D721Med (cell line): Measurements from ENCODE around the gene TMEM154.
A peak's percentile ranks its signal among the peaks of the same experiment; 100 is the strongest.

Experiments used
- DNase-seq: peaks from one replicate; pipeline ENCODE4 v3.0.0; 2011; ENCODE audit warnings: low spot score; ENCODE audit not compliant: insufficient read length
- FAIRE-seq: peaks from 2 replicates; lab custom pipeline; 2011; peaks lifted over from hg19 to GRCh38; lab: Jason Lieb, UNC
- TF ChIP-seq, protein P1 (sequence below): IDR thresholded peaks from 2 replicates; pipeline ENCODE4 v1.5.1; 2012; ENCODE audit warnings: mild to moderate bottlenecking, control low read depth; ENCODE audit not compliant: insufficient read depth; ENCODE audit errors: missing control alignments

Gene TMEM154

DNA sequence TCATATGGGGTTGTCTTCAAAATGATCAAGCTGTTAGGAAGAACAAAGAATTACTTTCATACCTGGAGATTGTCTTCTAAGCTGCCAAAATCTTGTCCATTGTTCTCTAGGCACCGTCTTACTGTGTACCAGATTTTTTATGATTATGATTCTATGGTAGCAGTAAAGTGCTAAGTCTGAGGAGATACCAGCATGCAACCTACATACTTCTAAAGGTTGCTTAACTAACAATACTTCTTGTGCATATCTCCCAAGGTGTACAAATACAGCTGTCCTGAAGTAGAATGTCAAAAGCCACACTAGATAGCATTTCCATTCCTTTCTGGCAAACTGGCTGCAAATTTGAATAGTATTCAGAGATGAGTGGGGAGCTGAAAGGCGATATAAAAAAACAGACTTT lies 81.3 kb downstream of the TMEM154 start:
- no peak for DNase-seq
- no peak for FAIRE-seq
- TF ChIP-seq, protein P1, sequence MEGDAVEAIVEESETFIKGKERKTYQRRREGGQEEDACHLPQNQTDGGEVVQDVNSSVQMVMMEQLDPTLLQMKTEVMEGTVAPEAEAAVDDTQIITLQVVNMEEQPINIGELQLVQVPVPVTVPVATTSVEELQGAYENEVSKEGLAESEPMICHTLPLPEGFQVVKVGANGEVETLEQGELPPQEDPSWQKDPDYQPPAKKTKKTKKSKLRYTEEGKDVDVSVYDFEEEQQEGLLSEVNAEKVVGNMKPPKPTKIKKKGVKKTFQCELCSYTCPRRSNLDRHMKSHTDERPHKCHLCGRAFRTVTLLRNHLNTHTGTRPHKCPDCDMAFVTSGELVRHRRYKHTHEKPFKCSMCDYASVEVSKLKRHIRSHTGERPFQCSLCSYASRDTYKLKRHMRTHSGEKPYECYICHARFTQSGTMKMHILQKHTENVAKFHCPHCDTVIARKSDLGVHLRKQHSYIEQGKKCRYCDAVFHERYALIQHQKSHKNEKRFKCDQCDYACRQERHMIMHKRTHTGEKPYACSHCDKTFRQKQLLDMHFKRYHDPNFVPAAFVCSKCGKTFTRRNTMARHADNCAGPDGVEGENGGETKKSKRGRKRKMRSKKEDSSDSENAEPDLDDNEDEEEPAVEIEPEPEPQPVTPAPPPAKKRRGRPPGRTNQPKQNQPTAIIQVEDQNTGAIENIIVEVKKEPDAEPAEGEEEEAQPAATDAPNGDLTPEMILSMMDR = no peak

DNA sequence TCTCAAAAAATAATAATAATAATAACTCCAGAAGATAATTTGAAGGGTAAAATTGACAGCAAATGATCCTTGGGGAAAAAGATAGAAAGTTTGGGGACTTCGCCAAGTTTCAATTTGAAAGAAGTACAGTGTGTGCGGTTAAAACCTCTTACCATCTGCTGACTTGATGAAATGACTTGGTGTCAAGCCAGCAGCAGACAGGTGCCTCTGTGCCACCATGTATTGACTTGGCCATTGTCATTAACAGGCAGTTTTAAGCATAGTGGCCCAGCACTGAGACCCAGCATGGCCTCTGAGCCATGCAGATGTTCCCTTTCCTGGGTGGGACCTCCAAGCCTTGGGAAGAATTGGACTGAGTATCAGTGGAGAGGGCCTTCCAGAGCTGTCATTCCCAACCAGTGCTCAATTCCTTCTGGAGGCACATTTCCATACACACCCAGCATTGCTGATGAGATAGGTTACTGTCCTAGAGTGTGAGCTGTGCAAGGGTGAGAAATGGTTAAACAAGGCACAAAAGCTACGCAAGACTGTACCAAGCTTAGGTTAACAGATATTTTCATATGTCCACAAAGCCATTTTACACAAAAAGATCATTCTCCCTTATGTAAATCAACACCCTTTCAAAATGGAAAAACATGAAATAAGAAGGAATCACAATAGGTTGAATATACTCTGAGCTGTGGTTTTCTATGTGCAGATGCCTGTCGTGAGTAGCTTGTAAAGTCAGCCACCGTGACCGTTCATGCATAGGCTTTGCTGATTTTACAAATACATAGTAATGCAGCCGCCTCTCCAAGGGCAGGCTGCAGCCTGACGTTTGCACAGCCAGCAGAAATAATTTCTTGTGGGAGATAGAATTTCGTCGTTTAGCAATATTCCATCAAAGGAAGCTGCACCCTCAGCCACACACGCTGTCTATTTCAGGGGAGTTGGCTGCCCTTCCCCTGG lies 84.5 kb downstream of the TMEM154 start:
- FAIRE-seq (peak; percentile 56), DNase-seq (no peak)
- TF ChIP-seq, protein P1 = no peak

DNA sequence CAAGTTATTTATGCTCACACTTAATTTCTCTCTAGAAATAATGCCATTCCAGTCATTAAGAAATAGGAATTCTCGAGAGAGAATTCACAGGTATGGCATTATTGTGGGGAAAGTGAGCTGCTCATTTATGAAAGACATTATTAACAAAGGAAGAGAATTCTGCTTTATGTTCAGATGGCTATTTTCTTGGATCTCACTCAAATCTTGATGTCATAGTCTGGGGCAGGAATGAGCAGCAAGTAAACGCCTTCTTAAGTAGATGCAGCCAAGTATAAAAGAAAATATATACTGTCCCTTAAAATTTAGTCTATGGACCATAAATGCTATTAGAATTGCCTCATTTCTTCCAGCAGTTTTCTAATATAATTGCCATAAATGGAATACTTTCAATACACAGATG lies 85.7 kb downstream of the TMEM154 start:
- DNase-seq = no peak
- TF ChIP-seq, protein P1 = no peak
- no peak for FAIRE-seq

DNA sequence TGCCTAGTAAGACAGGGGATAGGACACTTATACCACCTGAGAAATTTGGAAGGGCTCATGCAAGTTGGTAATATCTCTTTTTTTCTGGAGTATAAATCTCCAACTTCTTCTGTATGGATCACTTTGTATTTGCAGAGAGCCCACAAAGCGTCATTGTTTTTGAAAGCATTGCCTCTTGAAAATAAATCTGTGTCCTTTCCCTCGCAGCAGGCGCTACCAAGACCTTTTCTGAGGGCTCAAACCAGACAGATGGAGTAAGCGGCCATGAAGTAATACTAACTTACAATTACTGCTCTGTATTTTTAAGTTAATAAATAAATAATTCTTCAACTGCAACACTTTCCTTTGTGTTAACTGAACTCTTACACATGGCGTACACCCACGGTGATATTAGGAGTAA lies 87.9 kb downstream of the TMEM154 start:
- no peak for FAIRE-seq
- no peak for DNase-seq
- TF ChIP-seq, protein P1 = no peak

DNA sequence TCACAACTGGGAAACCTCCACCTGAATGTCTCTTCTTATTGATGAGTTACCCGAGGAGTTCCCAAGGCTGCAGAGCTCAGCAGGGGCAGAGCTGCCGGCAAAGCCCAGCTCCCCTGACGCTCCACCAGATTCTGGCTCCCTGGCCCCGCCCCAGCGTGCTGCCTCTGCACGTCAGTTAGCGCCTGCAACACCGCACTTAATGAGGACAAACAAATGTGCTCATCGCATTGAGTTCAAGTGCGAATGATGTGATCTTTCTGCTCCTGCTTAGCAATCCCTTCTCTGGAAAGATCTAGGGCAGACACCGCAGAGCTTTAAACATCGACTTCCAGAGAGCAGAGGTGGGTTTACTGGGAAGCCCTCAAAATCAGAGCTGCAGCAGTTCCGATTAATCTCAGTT lies 88.4 kb downstream of the TMEM154 start:
- FAIRE-seq (no peak), DNase-seq (no peak)
- TF ChIP-seq, protein P1 = no peak

DNA sequence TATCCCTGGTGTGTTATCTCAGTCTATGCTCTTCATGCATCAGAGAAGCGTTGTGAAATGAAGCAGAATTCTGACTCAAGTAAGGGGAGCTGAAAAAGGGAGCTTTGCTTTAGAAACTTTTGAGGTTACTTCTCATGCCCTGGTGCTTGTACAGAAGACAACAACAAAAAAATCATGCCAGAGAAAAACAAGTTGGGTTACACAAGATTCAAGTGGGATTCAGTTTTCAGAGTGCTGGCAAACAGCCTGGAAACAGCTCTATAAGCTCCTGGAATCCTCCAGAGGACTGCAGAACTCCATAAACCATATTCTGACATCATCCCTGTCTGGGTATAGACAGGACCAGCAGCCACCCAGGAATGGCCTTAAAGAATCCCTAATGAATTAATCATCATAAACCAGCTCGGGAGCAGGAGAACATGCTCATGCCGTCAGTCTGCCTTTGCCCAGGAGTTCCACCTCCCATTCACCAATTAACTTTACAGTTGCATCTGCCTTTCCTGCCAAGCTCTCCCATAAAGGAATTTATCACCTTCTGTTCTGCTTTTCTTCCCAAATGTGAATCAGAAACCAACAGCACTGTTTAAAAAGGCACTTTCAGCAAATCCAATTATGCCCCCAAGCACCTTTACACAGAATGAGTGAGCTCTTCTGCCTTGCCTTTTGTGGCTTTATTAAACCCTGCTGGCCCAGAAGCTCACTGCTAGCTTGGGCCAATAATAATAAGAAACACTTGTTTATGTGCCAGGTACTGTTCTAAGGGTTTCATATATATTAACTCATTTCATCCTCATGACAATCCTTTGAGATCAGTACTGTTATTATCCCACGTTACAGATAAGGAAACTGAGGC lies 89.4 kb downstream of the TMEM154 start:
- TF ChIP-seq, protein P1 = no peak
- DNase-seq (no peak), FAIRE-seq (no peak)

DNA sequence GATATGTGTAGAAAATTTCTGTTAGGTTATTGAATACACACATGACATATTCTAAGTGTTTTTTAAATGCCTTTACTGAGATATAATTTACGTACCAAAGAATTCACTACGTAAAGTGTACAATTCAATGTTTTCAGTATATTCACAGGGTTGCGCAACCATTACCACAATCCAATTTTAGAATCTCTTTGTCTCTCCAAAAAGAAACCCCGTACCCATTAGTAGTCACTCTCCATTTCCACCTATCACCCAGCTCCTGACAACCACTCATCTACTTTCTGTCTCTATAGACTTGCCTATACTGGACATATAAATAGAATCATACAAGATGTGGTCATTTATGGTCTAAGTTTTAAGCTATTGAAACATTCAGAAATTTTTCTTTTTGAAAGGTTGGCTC lies 90.9 kb downstream of the TMEM154 start:
- FAIRE-seq (no peak), DNase-seq (no peak)
- TF ChIP-seq, protein P1 = no peak
